IPS DF 6.9 (cell line): Measurements from ENCODE around the gene KIAA0825.

Experiments
- DNase-seq: peaks from one replicate; pipeline ENCODE4 v3.0.0-alpha.2; 2013; ENCODE audit warnings: low read depth, low spot score
- H3K27ac ChIP-seq: one replicate; pipeline ENCODE4 v1.5.1; 2013; ENCODE audit warnings: low read length, control low read depth
- H3K27me3 ChIP-seq: 2 replicates; pipeline ENCODE4 v1.6.1; 2013; ENCODE audit warnings: mild to moderate bottlenecking, low read length; ENCODE audit not compliant: control insufficient read depth, insufficient read depth
- H3K36me3 ChIP-seq: 2 replicates; pipeline ENCODE4 v1.6.1; 2013; ENCODE audit warnings: low read length; ENCODE audit not compliant: control insufficient read depth, insufficient read depth
- H3K4me1 ChIP-seq: 2 replicates; pipeline ENCODE4 v1.6.1; 2013; ENCODE audit warnings: low read length; ENCODE audit not compliant: control insufficient read depth, insufficient read depth
- H3K4me3 ChIP-seq: 2 replicates; pipeline ENCODE4 v1.5.1; 2013; ENCODE audit warnings: mild to moderate bottlenecking, low read length
- H3K9me3 ChIP-seq: 2 replicates; pipeline ENCODE4 v1.6.1; 2013; ENCODE audit warnings: low read length, inconsistent platforms; ENCODE audit not compliant: control insufficient read depth, insufficient read depth
- WGBS: extraction: QIAGEN DNeasy Blood & Tissue Kit; methylation state at CpG from one replicate; pipeline ENCODE4 v1.1.7; 2013; ENCODE audit warnings: mixed read lengths, missing lambda C conversion rate; ENCODE audit not compliant: insufficient read length, insufficient coverage; 5-methylcytosine and 5-hydroxymethylcytosine counted together

KIAA0825 gene

GRCh38 chr5:94505327-94506068, 112.9 kb downstream of the KIAA0825 start:
- whole genome bisulfite sequencing: no CpG with 5 or more reads among the region's 3 CpGs
- DNase-seq: no peak
- no peak overlapping the region for H3K27ac ChIP-seq
- H3K4me3 ChIP-seq: no peak overlapping the region
- H3K4me1 ChIP-seq: no peaks in the 10 kb centered on the region
- no peaks in the 10 kb centered on the region for H3K36me3 ChIP-seq
- H3K27me3 ChIP-seq: no peaks in the 10 kb centered on the region
- H3K9me3 ChIP-seq: no peaks in the 10 kb centered on the region

- no peak overlapping the region for H3K27ac ChIP-seq
- H3K4me1 ChIP-seq: no peaks in the 10 kb centered on the region
- H3K4me3 ChIP-seq: no peak overlapping the region
- H3K36me3 ChIP-seq: no peaks in the 10 kb centered on the region
- no peaks in the 10 kb centered on the region for H3K27me3 ChIP-seq
- no CpG with 5 or more reads among the region's 1 CpG for WGBS
- no peak for DNase-seq
- no peaks in the 10 kb centered on the region for H3K9me3 ChIP-seq
These were observed 114.7 kb downstream of the KIAA0825 start for GRCh38 chr5:94503677-94504076.

GRCh38 chr5:94501365-94501764, 117.0 kb downstream of the KIAA0825 start:
- no peak for DNase-seq
- WGBS: no CpG with 5 or more reads among the region's 1 CpG
- no peaks in the 10 kb centered on the region for H3K9me3 ChIP-seq

GRCh38 chr5:94499806-94500205, 118.6 kb downstream of the KIAA0825 start:
- H3K9me3 ChIP-seq: no peaks in the 10 kb centered on the region
- DNase-seq: no peak
- H3K27ac ChIP-seq: no peak overlapping the region
- H3K4me3 ChIP-seq: no peak overlapping the region
- no peaks in the 10 kb centered on the region for H3K36me3 ChIP-seq
- WGBS: no CpG with 5 or more reads among the region's 3 CpGs
- no peaks in the 10 kb centered on the region for H3K27me3 ChIP-seq
- H3K4me1 ChIP-seq: no peaks in the 10 kb centered on the region

More at GRCh38 chr5:94501365-94501764, 117.0 kb downstream of the KIAA0825 start:
- Histone ChIP-seq H3K27me3 (no peaks in the 10 kb centered on the region), H3K27ac (no peak overlapping the region), H3K36me3 (no peaks in the 10 kb centered on the region), H3K4me3 (no peak overlapping the region), H3K4me1 (no peaks in the 10 kb centered on the region)

- no peaks in the 10 kb centered on the region for H3K36me3 ChIP-seq
- H3K9me3 ChIP-seq: no peaks in the 10 kb centered on the region
- no peaks in the 10 kb centered on the region for H3K27me3 ChIP-seq
- H3K4me1 ChIP-seq: no peaks in the 10 kb centered on the region
- no peak for DNase-seq
- no peak overlapping the region for H3K4me3 ChIP-seq
- H3K27ac ChIP-seq: no peak overlapping the region
These were observed 120.2 kb downstream of the KIAA0825 start for GRCh38 chr5:94498199-94498598.

GRCh38 chr5:94485067-94485466, 133.3 kb downstream of the KIAA0825 start:
- no peaks in the 10 kb centered on the region for H3K9me3 ChIP-seq
- H3K27ac ChIP-seq: no peak overlapping the region
- no peaks in the 10 kb centered on the region for H3K4me1 ChIP-seq
- H3K4me3 ChIP-seq: no peak overlapping the region
- no peaks in the 10 kb centered on the region for H3K27me3 ChIP-seq
- WGBS: no CpG with 5 or more reads among the region's 3 CpGs
- no peaks in the 10 kb centered on the region for H3K36me3 ChIP-seq
- no peak for DNase-seq

GRCh38 chr5:94481059-94481458, 137.3 kb downstream of the KIAA0825 start:
- DNase-seq: no peak
- Histone ChIP-seq H3K4me1 (no peaks in the 10 kb centered on the region), H3K27ac (no peak overlapping the region), H3K36me3 (no peaks in the 10 kb centered on the region), H3K9me3 (no peaks in the 10 kb centered on the region), H3K27me3 (no peaks in the 10 kb centered on the region), H3K4me3 (no peak overlapping the region)
- WGBS: no CpG with 5 or more reads among the region's 2 CpGs

- H3K4me3 ChIP-seq: no peak overlapping the region
- H3K27ac ChIP-seq: no peak overlapping the region
- no peaks in the 10 kb centered on the region for H3K4me1 ChIP-seq
- H3K9me3 ChIP-seq: no peaks in the 10 kb centered on the region
- no peak for DNase-seq
- WGBS: no CpG with 5 or more reads among the region's 1 CpG
- H3K27me3 ChIP-seq: no peaks in the 10 kb centered on the region
- H3K36me3 ChIP-seq: no peaks in the 10 kb centered on the region
These were observed 137.9 kb downstream of the KIAA0825 start for GRCh38 chr5:94480486-94480885.

GRCh38 chr5:94473936-94474335, 144.5 kb downstream of the KIAA0825 start:
- Histone ChIP-seq H3K4me1 (no peaks in the 10 kb centered on the region), H3K27me3 (no peaks in the 10 kb centered on the region), H3K36me3 (no peaks in the 10 kb centered on the region), H3K9me3 (no peaks in the 10 kb centered on the region), H3K4me3 (no peak overlapping the region), H3K27ac (no peak overlapping the region)
- no peak for DNase-seq

- H3K27me3 ChIP-seq: no peaks in the 10 kb centered on the region
- H3K4me3 ChIP-seq: no peak overlapping the region
- H3K9me3 ChIP-seq: no peaks in the 10 kb centered on the region
- no peak overlapping the region for H3K27ac ChIP-seq
- no peaks in the 10 kb centered on the region for H3K36me3 ChIP-seq
- H3K4me1 ChIP-seq: no peaks in the 10 kb centered on the region
- WGBS: no CpG with 5 or more reads among the region's 3 CpGs
- DNase-seq: no peak
These were observed 146.9 kb downstream of the KIAA0825 start for GRCh38 chr5:94471521-94471920.

GRCh38 chr5:94470802-94471201, 147.6 kb downstream of the KIAA0825 start:
- no CpG with 5 or more reads among the region's 6 CpGs for WGBS

More at GRCh38 chr5:94470802-94471201, 147.6 kb downstream of the KIAA0825 start:
- no peak for DNase-seq
- H3K9me3 ChIP-seq: no peaks in the 10 kb centered on the region
- no peak overlapping the region for H3K4me3 ChIP-seq
- no peaks in the 10 kb centered on the region for H3K4me1 ChIP-seq
- no peaks in the 10 kb centered on the region for H3K27me3 ChIP-seq
- H3K36me3 ChIP-seq: no peaks in the 10 kb centered on the region
- H3K27ac ChIP-seq: no peak overlapping the region
